Effector CD8-positive, alpha-beta T cell (primary cell): ENCODE data around the gene ATXN3.
"Not testable (repeated sequence)": the region's sequence is repeated elsewhere in the genome, so short reads cannot be mapped to it uniquely, and the experiment has no call there.

ENCODE experiments used
- DNase-seq: peaks from one replicate; lab custom pipeline; 2025; lab: John Stamatoyannopoulos, UW

ATXN3 gene

GRCh38 chr14:92058006-92058917 is 48.1 kb downstream of the ATXN3 start:
- DNase-seq: no peak

- no peak for DNase-seq
These were observed 56.6 kb downstream of the ATXN3 start for GRCh38 chr14:92049781-92050180.

GRCh38 chr14:92049221-92049620 is 57.2 kb downstream of the ATXN3 start:
- not testable (repeated sequence) for DNase-seq

- DNase-seq: not testable (repeated sequence)
These were observed 60.5 kb downstream of the ATXN3 start for GRCh38 chr14:92045904-92046303.

- not testable (repeated sequence) for DNase-seq
These were observed 64.6 kb downstream of the ATXN3 start for GRCh38 chr14:92041766-92042165.

GRCh38 chr14:92041203-92041602 is 65.2 kb downstream of the ATXN3 start:
- no peak for DNase-seq

GRCh38 chr14:92040431-92041051 is 65.8 kb downstream of the ATXN3 start:
- no peak for DNase-seq

GRCh38 chr14:92039719-92040430 is 66.5 kb downstream of the ATXN3 start, which contains the start of gene TRIP11:
TSS of gene TRIP11 (minus strand) at chr14:92040059. CDS start at chr14:92039685, 374 bp downstream.
- peak; percentile 79 for DNase-seq

- DNase-seq: no peak
These were observed 67.2 kb downstream of the ATXN3 start for GRCh38 chr14:92039063-92039718.

GRCh38 chr14:92037989-92038388 is 68.4 kb downstream of the ATXN3 start:
- DNase-seq: no peak

GRCh38 chr14:92035890-92036289 is 70.5 kb downstream of the ATXN3 start:
- no peak for DNase-seq

GRCh38 chr14:92033906-92034687 is 72.3 kb downstream of the ATXN3 start:
- no peak for DNase-seq

GRCh38 chr14:92033433-92033832 is 72.9 kb downstream of the ATXN3 start:
- no peak for DNase-seq

- no peak for DNase-seq
These were observed 79.7 kb downstream of the ATXN3 start for GRCh38 chr14:92026548-92027190.

GRCh38 chr14:92022036-92022435 is 84.3 kb downstream of the ATXN3 start:
- DNase-seq: no peak

GRCh38 chr14:92021523-92021922 is 84.9 kb downstream of the ATXN3 start:
- no peak for DNase-seq

- DNase-seq: no peak
These were observed 92.3 kb downstream of the ATXN3 start for GRCh38 chr14:92014040-92014439.

GRCh38 chr14:92012121-92012748 is 94.1 kb downstream of the ATXN3 start:
- no peak for DNase-seq

GRCh38 chr14:92010644-92011043 is 95.7 kb downstream of the ATXN3 start:
- no peak for DNase-seq

- no peak for DNase-seq
These were observed 96.8 kb downstream of the ATXN3 start for GRCh38 chr14:92009604-92010003.
